Colon (tissue), 2 donors: ENCODE results near the gene BCL7A.
"Not testable (repeated sequence)": the region's sequence is repeated elsewhere in the genome, so short reads cannot be mapped to it uniquely, and the experiment has no call there.

Source experiments
- FAIRE-seq: peaks from 2 replicates; lab custom pipeline; 2012; peaks lifted over from hg19 to GRCh38; lab: Jason Lieb, UNC
- donor health status: control.
- donor health status: control.

BCL7A gene

GRCh38 chr12:122054842-122055520 lies 33.3 kb downstream of the BCL7A start:
- FAIRE-seq: no peak

- not testable (repeated sequence) for FAIRE-seq
Measured at GRCh38 chr12:122056406-122056805, 34.7 kb downstream of the BCL7A start.

- no peak for FAIRE-seq
Measured at GRCh38 chr12:122057007-122057735, 35.5 kb downstream of the BCL7A start.

- FAIRE-seq: no peak
Measured at GRCh38 chr12:122057769-122058168, 36.1 kb downstream of the BCL7A start.

- no peak for FAIRE-seq
Measured at GRCh38 chr12:122058549-122059149, 37.0 kb downstream of the BCL7A start.

- no peak for FAIRE-seq
Measured at GRCh38 chr12:122059203-122059960, 37.7 kb downstream of the BCL7A start.

- FAIRE-seq: no peak
Measured at GRCh38 chr12:122060081-122060501, 38.4 kb downstream of the BCL7A start.

GRCh38 chr12:122061253-122061652 lies 39.6 kb downstream of the BCL7A start:
- FAIRE-seq: no peak

GRCh38 chr12:122062832-122063693 lies 41.4 kb downstream of the BCL7A start:
- no peak for FAIRE-seq

- no peak for FAIRE-seq
Measured at GRCh38 chr12:122063694-122064024, 42.0 kb downstream of the BCL7A start.

- FAIRE-seq: no peak
Measured at GRCh38 chr12:122064025-122064777, 42.5 kb downstream of the BCL7A start.

GRCh38 chr12:122064780-122065588 lies 43.3 kb downstream of the BCL7A start:
- FAIRE-seq: no peak

GRCh38 chr12:122067548-122067947 lies 45.9 kb downstream of the BCL7A start:
- no peak for FAIRE-seq

- no peak for FAIRE-seq
Measured at GRCh38 chr12:122067966-122068365, 46.3 kb downstream of the BCL7A start.

GRCh38 chr12:122072031-122072970 lies 50.6 kb downstream of the BCL7A start:
- no peak for FAIRE-seq

- no peak for FAIRE-seq
Measured at GRCh38 chr12:122073815-122074214, 52.1 kb downstream of the BCL7A start.

GRCh38 chr12:122076743-122077495 lies 55.2 kb downstream of the BCL7A start:
- no peak for FAIRE-seq
